Germinal center (tissue), 1 donor: Measurements from ENCODE around the gene KCTD17.
"Not testable (repeated sequence)": the region's sequence is repeated elsewhere in the genome, so short reads cannot be mapped to it uniquely, and the experiment has no call there.

ENCODE experiments used
- DNase-seq: peaks from one replicate; pipeline ENCODE4 v3.0.0; 2012; ENCODE audit warnings: mixed read lengths, low spot score

Gene KCTD17

GRCh38 chr22:37061611-37062375 is 10.3 kb downstream of the KCTD17 start:
- no peak for DNase-seq

- no peak for DNase-seq
These were observed 10.8 kb downstream of the KCTD17 start for GRCh38 chr22:37062376-37062675.

- no peak for DNase-seq
These were observed 11.3 kb downstream of the KCTD17 start for GRCh38 chr22:37062702-37063381.

- DNase-seq: no peak
These were observed 12.2 kb downstream of the KCTD17 start for GRCh38 chr22:37063431-37064420.

- no peak for DNase-seq
These were observed 13.0 kb downstream of the KCTD17 start for GRCh38 chr22:37064553-37064952.

GRCh38 chr22:37065180-37065579 is 13.6 kb downstream of the KCTD17 start:
- no peak for DNase-seq

GRCh38 chr22:37065961-37066360 is 14.4 kb downstream of the KCTD17 start:
- DNase-seq: no peak

- no peak for DNase-seq
These were observed 15.9 kb downstream of the KCTD17 start for GRCh38 chr22:37067428-37067827.

GRCh38 chr22:37068859-37069258 is 17.3 kb downstream of the KCTD17 start:
- no peak for DNase-seq

- no peak for DNase-seq
These were observed 17.8 kb downstream of the KCTD17 start for GRCh38 chr22:37069319-37069718.

- DNase-seq: no peak
These were observed 18.2 kb downstream of the KCTD17 start for GRCh38 chr22:37069719-37070118.

- no peak for DNase-seq
These were observed 18.8 kb downstream of the KCTD17 start for GRCh38 chr22:37070334-37070733.

GRCh38 chr22:37070744-37071143 is 19.2 kb downstream of the KCTD17 start:
- DNase-seq: no peak

GRCh38 chr22:37071850-37072592 is 20.5 kb downstream of the KCTD17 start:
- DNase-seq: not testable (repeated sequence)

GRCh38 chr22:37072673-37073072 is 21.1 kb downstream of the KCTD17 start:
- no peak for DNase-seq

- DNase-seq: no peak
These were observed 23.0 kb downstream of the KCTD17 start for GRCh38 chr22:37074537-37074936.

GRCh38 chr22:37075046-37075445 is 23.5 kb downstream of the KCTD17 start:
- no peak for DNase-seq

GRCh38 chr22:37075822-37076433 is 24.4 kb downstream of the KCTD17 start:
- no peak for DNase-seq

GRCh38 chr22:37077802-37078448 is 26.4 kb downstream of the KCTD17 start:
- DNase-seq: peak; percentile 88

- no peak for DNase-seq
These were observed 27.6 kb downstream of the KCTD17 start for GRCh38 chr22:37079158-37079557.

- DNase-seq: peak; percentile 29
These were observed 28.2 kb downstream of the KCTD17 start for GRCh38 chr22:37079668-37080171.
